CD4-positive, alpha-beta T cell treated with Interleukin-4 for 4 hours (primary cell): ENCODE results near the gene PCNX3.
"Not testable (repeated sequence)": the region's sequence is repeated elsewhere in the genome, so short reads cannot be mapped to it uniquely, and the experiment has no call there.

Experiments used
- DNase-seq: peaks from one replicate; pipeline ENCODE4 v3.0.0-alpha.2; 2020

The PCNX3 gene

GRCh38 chr11:65621460-65621859, 5.9 kb downstream of the PCNX3 start:
- no peak for DNase-seq

GRCh38 chr11:65622011-65622410, 6.4 kb downstream of the PCNX3 start:
- DNase-seq = no peak

GRCh38 chr11:65623177-65623576, 7.6 kb downstream of the PCNX3 start:
- no peak for DNase-seq

- no peak for DNase-seq
These were observed 8.5 kb downstream of the PCNX3 start for GRCh38 chr11:65623852-65624616.

GRCh38 chr11:65624931-65625627, 9.5 kb downstream of the PCNX3 start:
- DNase-seq = no peak

GRCh38 chr11:65625628-65626342, 10.2 kb downstream of the PCNX3 start:
- peak; percentile 41 for DNase-seq

GRCh38 chr11:65627202-65627601, 11.6 kb downstream of the PCNX3 start:
- no peak for DNase-seq

GRCh38 chr11:65629579-65629978, 14.0 kb downstream of the PCNX3 start:
- DNase-seq = no peak

GRCh38 chr11:65630215-65630614, 14.6 kb downstream of the PCNX3 start:
- no peak for DNase-seq

- no peak for DNase-seq
These were observed 18.0 kb downstream of the PCNX3 start for GRCh38 chr11:65633390-65634108.

GRCh38 chr11:65634109-65634436, 18.5 kb downstream of the PCNX3 start:
- DNase-seq = no peak

GRCh38 chr11:65634440-65634839, 18.9 kb downstream of the PCNX3 start:
- DNase-seq = no peak

GRCh38 chr11:65634905-65635731, 19.5 kb downstream of the PCNX3 start:
- no peak for DNase-seq

GRCh38 chr11:65636108-65637031, 20.8 kb downstream of the PCNX3 start:
- DNase-seq = no peak

GRCh38 chr11:65637032-65637557, 21.5 kb downstream of the PCNX3 start:
- no peak for DNase-seq

- peak; percentile 43 for DNase-seq
These were observed 22.3 kb downstream of the PCNX3 start, which contains the start of gene SIPA1 for GRCh38 chr11:65637794-65638419. Gene SIPA1, plus strand, starts transcription at chr11:65638101. Its CDS starts 2,821 bp downstream, at chr11:65640922.

- DNase-seq = not testable (repeated sequence)
These were observed 23.6 kb downstream of the PCNX3 start for GRCh38 chr11:65639228-65639597.

GRCh38 chr11:65639623-65640482, 24.3 kb downstream of the PCNX3 start:
- DNase-seq = peak; percentile 75
